Testis (tissue), 2 donors: Measurements from ENCODE around the gene TMEM164.

Experiments used
- POLR2A ChIP-seq: fragments of 450-650 bp; IDR thresholded peaks from one replicate; pipeline ENCODE4 v1.6.1; 2017; ENCODE audit warnings: antibody characterized with exemption, mild to moderate bottlenecking, moderate library complexity
- TF ChIP-seq, protein P1 (sequence below), 3 experiments: fragments of 450-650 bp in 2 of 3; fragments of 200-600 bp in 1 of 3; sonication (generic) in 1 of 3; IDR thresholded peaks; one replicate each; pipeline ENCODE4 v1.5.1; 2016 to 2019; ENCODE audit warnings: antibody characterized with exemption in 3 of 3, mild to moderate bottlenecking in 2 of 3, moderate library complexity in 1 of 3

DNA sequence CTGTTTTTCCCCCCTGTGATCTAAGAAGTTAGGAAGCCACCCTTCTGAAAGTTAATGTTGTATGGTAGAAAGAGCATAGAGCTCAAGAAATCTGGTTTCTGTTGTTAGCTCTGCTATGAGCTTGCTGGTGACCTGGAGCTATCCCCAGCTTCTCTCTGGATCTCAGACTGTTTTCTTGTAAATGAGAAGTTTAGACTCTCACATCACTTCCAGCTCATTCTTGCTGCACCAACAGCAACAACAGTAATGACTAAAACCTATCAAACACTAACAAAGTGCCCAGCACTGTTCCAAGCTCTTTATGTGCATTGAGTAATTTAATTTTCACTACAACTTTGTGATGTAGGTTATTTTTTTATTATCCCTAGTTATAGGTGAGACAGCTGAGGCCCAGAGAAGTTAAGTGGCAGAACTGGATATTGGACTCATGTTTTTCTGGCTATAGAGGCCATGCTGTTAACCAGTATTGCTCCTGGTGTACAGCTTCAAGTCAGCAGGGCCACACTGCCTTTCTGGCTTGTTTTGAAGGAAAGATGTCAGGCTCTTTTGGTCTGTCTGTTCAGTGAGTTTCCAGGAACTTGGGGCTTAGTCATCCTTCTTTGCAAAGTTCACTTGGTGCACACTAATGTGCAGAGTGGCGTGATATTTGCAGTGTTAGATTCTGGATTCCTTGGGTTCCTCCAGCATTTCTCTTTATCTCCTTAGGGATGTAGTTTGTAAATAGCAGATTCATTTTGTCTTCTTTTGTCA, 27.8 kb upstream of the TMEM164 start:
- TF ChIP-seq, protein P1, sequence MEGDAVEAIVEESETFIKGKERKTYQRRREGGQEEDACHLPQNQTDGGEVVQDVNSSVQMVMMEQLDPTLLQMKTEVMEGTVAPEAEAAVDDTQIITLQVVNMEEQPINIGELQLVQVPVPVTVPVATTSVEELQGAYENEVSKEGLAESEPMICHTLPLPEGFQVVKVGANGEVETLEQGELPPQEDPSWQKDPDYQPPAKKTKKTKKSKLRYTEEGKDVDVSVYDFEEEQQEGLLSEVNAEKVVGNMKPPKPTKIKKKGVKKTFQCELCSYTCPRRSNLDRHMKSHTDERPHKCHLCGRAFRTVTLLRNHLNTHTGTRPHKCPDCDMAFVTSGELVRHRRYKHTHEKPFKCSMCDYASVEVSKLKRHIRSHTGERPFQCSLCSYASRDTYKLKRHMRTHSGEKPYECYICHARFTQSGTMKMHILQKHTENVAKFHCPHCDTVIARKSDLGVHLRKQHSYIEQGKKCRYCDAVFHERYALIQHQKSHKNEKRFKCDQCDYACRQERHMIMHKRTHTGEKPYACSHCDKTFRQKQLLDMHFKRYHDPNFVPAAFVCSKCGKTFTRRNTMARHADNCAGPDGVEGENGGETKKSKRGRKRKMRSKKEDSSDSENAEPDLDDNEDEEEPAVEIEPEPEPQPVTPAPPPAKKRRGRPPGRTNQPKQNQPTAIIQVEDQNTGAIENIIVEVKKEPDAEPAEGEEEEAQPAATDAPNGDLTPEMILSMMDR (IDR thresholded peaks at IDR 0.05): no peak
- TF ChIP-seq POLR2A: no peak
